ENCODE measurements around the gene VIPR2.

The VIPR2 gene

DNA sequence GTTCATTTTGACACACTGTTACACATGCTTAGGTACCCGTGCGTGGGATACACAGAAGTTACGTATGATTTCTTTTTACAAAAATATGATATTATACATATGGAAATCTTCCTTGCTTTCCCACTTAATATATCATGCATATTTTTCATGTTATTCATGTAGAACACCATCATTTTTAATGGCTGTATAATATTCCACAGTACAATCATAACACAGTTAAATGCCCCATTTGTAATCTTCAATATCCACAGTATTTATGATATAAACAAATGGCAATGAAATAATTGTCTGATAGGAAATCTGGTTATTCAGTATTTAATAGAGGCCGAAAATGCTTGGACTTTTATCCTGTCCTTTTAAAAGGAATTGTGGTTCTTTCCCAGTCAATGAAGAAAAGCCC, 23.2 kb downstream of the VIPR2 start:
- no peak for DNase-seq (ENCODE audit: extremely low read depth in 1 of 2, low read depth in 1 of 2)

- no peak for DNase-seq (ENCODE audit: extremely low read depth in 1 of 2, low read depth in 1 of 2)
Observed at GRCh38 chr7:159121068-159121467, 23.6 kb downstream of the VIPR2 start.

DNA sequence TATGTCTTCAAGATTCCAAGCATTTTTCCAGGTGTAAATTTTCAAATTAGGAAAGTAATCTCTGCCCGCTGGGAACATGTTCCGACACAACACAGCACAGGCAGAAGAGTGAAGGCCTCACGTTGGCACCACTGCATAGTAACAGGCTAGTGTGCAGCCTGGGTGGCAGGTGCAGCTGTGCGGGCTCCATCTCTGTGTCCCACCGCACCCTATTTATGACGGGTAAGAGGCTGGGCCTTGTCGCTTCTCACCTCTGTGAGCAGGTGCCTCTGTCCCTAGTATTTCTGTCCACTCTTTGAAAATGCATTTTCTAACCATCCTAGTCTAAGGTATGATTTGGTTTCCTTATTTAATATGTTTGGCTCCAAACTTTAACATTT, 24.1 kb downstream of the VIPR2 start:
- DNase-seq (ENCODE audit: extremely low read depth in 1 of 2, low read depth in 1 of 2) = no peak

GRCh38 chr7:159119851-159120539, 24.7 kb downstream of the VIPR2 start:
- no peak for DNase-seq (ENCODE audit: extremely low read depth in 1 of 2, low read depth in 1 of 2)

GRCh38 chr7:159119026-159119741, 25.5 kb downstream of the VIPR2 start:
- no peak for DNase-seq (ENCODE audit: extremely low read depth in 1 of 2, low read depth in 1 of 2)

GRCh38 chr7:159118623-159119022, 26.0 kb downstream of the VIPR2 start:
- DNase-seq (ENCODE audit: extremely low read depth in 1 of 2, low read depth in 1 of 2) = no peak

DNA sequence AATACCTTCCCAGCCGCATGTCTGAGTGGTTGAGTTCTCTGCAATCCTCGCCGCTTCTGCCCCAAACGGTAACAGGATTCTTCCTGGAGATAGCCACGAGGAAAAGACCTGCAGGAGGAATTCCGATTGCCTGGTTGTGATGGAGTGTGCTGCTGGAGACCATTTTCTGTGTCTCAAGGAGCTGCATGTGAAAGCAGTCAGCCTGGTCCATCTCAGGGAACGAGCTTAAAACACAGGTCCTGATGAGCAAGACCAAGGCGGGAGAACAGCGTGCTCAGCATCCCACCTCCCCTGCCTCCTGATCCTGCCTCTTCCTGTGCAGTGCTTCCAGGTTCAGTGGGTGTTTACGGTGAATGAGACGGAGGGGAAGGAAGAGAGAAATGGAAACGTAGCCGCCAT, 26.5 kb downstream of the VIPR2 start:
- no peak for DNase-seq (ENCODE audit: extremely low read depth in 1 of 2, low read depth in 1 of 2)

DNA sequence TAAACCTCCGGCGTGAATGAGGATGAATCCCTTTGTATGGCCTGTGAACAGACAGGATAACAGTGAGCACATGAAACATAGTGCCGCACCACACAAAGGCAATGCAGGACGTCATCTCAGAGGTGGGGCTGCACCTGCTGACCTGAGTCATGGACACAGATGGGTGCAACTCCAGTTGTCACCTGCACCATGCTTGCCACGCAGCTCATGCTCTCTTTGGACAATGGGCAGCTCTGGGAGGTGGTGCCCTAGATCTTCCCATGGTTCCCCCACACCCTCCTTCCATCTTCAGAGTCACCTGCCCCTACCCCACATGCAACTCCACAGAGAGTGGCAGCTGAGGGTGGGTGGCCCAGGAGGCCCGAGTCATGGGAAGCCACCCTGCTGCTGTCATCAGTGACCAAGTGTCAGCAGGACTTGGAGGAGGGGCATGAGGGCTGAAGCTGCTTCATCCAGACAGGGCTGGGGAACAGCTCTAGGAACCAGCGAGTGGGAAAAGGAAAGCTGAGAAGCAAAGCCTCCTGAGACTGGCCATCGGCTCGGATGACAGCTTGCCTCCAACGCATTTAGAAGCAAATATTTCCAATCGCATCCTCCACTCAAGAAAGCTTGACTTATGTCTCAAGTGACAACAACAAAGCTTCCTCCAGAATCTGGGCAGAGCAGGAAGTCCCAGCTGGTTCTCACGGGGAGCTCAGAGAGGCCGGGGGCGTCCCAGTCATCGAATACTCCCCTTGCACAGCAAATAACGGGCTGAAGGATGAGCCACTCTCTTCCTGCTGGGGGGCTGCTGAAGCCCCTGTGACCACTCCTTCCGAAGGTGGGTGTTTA, 27.1 kb downstream of the VIPR2 start:
- DNase-seq (ENCODE audit: extremely low read depth in 1 of 2, low read depth in 1 of 2) = no peak

GRCh38 chr7:159116581-159117339, 27.9 kb downstream of the VIPR2 start:
- DNase-seq (ENCODE audit: extremely low read depth in 1 of 2, low read depth in 1 of 2) = no peak

GRCh38 chr7:159115601-159116501, 28.8 kb downstream of the VIPR2 start:
- DNase-seq (ENCODE audit: extremely low read depth in 1 of 2, low read depth in 1 of 2) = no peak

GRCh38 chr7:159114981-159115380, 29.7 kb downstream of the VIPR2 start:
- no peak for DNase-seq (ENCODE audit: extremely low read depth in 1 of 2, low read depth in 1 of 2)

GRCh38 chr7:159114096-159114495, 30.6 kb downstream of the VIPR2 start:
- no peak for DNase-seq (ENCODE audit: extremely low read depth in 1 of 2, low read depth in 1 of 2)

DNA sequence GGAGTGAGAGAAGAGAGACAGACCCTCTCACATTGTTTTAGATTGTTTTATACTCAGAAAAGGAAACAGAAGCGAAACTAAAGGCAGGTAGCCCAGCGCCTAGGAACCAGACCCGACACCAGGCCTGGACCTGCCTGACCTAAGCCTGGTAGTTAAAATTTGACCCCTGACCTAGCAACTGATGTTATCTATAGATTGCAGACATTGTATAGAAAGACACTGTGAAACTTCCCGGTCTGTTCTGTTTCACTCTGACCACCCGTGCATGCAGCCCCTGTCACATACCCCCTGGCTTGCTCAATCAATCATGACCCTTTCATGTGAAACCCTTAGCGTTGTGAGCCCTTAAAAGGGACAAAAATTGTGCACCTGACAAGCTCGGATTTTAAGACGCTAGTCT, 31.6 kb downstream of the VIPR2 start:
- no peak for DNase-seq (ENCODE audit: extremely low read depth in 1 of 2, low read depth in 1 of 2)

DNA sequence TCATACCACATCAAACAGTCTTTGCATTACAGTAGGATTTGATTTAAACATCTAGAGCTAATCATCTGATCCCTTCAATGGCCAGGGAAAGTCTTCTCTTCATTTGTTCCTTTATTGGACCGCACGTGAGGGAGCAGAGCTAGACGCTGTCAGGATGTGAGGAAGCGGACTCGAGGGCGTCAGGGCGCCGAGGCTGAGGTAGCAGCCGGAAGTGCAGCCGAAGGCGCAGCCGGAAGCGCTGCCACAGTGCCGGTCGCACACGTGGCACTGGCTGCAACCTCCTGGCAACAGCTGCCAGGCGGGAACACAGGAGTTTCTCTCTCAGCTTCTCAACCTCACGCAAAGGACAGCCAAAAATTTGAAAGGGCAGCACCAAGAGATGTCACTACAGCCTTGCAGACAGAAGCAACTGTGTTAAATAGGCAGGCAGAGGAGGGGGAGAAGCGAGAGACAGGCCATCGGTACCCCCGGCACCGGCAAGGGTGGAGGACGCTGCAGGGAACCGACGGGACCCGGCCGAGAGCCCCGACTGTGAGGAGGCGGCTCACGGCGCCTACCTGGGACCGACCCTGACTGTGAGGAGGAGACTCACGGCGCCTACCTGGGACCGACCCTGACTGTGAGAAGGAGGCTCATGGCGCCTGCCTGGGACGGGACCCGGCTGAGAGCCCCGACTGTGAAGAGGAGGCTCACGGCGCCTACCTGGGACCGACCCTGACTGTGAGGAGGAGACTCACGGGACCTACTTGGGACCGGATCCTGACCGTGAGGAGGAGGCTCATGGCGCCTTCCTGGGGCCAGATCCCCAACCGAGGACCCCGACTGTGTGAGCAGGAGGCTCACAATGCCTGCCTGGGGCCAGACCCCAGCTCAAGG, 32.3 kb downstream of the VIPR2 start:
- peak in 1 of 2 donors; percentile 7 for DNase-seq (ENCODE audit: extremely low read depth in 1 of 2, low read depth in 1 of 2)

DNA sequence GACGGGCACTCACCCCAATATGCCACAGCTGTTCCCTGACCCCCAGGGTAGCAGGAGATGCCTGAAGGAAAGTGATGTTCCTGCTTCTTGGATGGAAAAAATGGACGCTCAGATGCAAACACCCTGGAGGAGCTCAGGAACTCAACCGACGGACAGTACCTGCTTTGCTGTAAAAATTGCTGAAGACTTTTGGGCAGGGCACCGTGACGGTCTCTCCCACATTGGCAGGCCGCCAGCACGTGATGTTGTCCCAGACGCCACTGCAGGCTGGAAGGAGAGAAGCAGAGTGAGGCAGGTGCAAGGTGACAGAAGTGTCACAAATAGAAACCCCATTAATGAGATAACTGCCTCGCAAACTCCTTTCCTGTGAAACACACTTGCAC, 35.0 kb downstream of the VIPR2 start:
- no peak for DNase-seq (ENCODE audit: extremely low read depth in 1 of 2, low read depth in 1 of 2)

DNA sequence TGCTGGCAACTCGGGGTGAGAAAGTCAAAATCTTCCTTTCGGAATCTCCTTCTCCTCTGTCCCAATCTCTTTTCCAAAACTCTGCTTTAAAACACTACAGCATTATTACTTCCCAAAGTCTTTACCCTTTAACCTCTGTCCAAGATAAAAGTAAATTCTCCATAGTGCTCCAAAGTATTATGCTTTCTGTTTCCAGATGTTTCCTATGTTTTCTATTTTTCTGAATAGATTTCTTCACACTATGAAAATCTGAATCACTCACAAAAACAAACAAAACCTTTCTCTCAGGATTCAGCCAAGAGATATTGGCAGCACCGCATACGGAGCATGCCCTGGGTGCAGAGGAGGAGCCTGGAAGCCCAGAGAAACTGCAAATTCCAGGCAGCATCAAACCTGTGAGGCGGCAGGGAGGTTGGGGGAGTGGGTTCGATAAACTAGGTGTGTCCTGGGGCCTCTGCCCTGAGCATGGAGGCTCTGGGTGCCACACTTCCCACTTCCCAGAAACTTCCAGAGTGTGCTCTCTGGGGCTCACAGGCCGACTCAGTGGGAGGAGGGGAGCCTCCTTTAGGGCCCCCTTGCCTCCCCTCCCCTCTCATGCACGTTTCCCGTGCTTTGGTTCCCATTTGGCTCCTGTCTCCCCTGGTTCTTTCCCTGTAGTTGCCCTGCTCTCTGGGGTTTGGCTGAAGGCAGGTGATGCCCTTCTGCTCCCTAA, 35.6 kb downstream of the VIPR2 start:
- DNase-seq (ENCODE audit: extremely low read depth in 1 of 2, low read depth in 1 of 2) = no peak

DNA sequence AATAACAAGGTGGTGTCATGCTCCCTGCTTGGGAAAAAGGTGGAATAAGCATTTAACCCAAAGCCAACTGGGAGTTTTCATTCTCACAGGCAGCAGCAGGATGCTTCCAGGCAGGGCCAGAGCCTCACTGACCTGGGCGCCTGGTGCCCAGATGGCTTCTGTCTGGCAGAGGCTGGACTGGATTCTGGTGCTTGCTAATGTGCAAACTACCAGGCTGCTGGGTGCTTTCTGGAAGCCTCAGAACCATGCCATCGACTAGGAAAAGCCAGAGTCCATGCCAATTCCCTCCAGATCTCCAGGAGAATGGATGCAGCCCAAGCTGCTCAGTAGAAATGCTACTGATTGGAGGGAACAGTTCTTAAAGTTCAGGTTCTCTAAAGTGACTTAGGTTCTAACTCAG, 36.2 kb downstream of the VIPR2 start:
- DNase-seq (ENCODE audit: extremely low read depth in 1 of 2, low read depth in 1 of 2) = no peak

DNA sequence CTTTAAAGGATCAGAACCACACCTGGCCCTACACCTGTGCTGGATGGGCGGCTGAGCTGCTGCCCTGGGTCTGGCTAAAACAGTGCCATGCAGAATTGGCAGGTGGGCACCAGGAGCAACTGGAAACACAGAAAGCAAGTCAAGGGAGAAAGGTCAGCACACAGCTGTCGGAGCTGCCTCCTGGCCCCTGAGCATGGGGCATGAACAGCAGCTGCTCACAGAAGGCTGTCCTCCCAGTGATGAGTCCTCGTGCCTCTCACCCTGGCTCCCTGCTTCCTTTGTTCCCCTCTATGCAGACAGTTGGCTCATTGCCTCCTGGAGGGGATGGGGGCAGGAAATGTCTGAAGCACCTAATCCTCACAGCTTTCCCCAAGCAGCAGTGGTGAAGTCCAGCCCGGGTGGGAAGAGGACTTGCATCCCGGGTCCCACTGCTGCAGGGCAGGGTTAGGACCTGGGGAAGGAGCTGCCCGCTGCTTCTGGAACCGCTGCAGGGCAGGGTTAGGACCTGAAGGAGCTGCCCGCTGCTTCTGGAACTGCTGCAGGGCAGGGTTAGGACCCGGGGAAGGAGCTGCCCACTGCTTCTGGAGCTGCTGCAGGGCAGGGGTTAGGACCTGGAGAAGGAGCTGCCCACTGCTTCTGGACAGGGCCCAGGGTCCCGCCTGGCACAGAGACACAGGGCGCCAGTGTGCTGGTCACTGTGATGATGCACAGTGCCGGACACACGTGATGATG, 37.3 kb downstream of the VIPR2 start:
- DNase-seq (ENCODE audit: extremely low read depth in 1 of 2, low read depth in 1 of 2) = no peak
